Tibial artery (tissue), 4 donors: Measurements from ENCODE around the gene DLAT.
A peak's percentile ranks its signal among the peaks of the same experiment; 100 is the strongest.
"Not testable (repeated sequence)": the region's sequence is repeated elsewhere in the genome, so short reads cannot be mapped to it uniquely, and the experiment has no call there.

Experiments
- DNase-seq, 2 donors: peaks; one replicate each; pipeline ENCODE4 v3.0.0-alpha.2; 2019
- H3K27ac ChIP-seq, 2 donors: fragments of 200-600 bp; sonication (generic) in 1 of 2; 1 replicate in 1 of 2; 2 replicates in 1 of 2; pipeline ENCODE4 v1.5.1; 2018 to 2019; ENCODE audit warnings: mild to moderate bottlenecking in 1 of 2
- H3K27me3 ChIP-seq, 2 donors: fragments of 200-600 bp; sonication (generic) in 1 of 2; one replicate each; pipeline versions ENCODE4 v1.5.1 to v1.6.0; 2016 to 2019
- H3K36me3 ChIP-seq, 3 donors: fragments of 200-600 bp; sonication (generic) in 2 of 3; one replicate each; pipeline ENCODE4 v1.5.1; 2016 to 2019; ENCODE audit warnings: mild to moderate bottlenecking in 2 of 3
- H3K4me1 ChIP-seq, 4 donors: fragments of 200-600 bp; sonication (generic) in 2 of 4; 1 replicate in 3 of 4; 2 replicates in 1 of 4; pipeline ENCODE4 v1.5.1; 2016 to 2019
- H3K4me3 ChIP-seq, 2 donors: fragments of 200-600 bp; sonication (generic) in 1 of 2; 1 replicate in 1 of 2; 2 replicates in 1 of 2; pipeline ENCODE4 v1.5.1; 2018 to 2019; ENCODE audit warnings: mild to moderate bottlenecking in 2 of 2
- H3K9me3 ChIP-seq, 3 donors: fragments of 200-600 bp; sonication (generic) in 1 of 3; one replicate each; pipeline ENCODE4 v1.5.1; 2016 to 2019
- intact Hi-C: fragments of 100-400 bp; cut with DNase I; formaldehyde crosslinking; loops from one replicate; pipeline ENCODE4 v1.15.0; 2023; ENCODE audit warnings: low total_unique reads
- TF ChIP-seq, protein P1 (sequence below), 2 experiments: fragments of 200-600 bp in 1 of 2; fragments of 450-650 bp in 1 of 2; IDR thresholded peaks; one replicate each; pipeline ENCODE4 v1.5.1; 2017 to 2019; ENCODE audit warnings: antibody characterized with exemption in 2 of 2, mild to moderate bottlenecking in 1 of 2, moderate library complexity in 1 of 2

DLAT gene

DNA sequence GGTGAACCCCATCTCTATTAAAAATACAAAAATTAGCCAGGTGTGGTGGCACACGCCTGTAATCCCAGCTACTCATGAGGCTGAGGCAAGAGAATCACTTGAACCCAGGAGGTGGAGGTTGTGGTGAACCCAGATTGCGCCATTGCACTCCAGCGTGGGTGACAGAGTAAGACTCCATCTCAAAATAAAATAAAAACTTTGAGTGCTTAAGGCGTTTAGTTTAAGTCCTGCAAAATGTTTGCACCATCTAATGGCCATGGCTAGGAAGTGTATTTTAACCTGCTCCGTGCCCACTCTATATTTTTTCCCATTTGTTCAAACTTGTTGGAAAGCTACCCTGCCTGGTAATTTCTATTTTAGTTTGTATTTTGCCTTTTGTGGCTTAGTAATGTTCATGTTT lies 28.5 kb upstream of the DLAT start:
- not testable (repeated sequence) for H3K9me3 ChIP-seq, DNase-seq, H3K27me3 ChIP-seq, H3K4me3 ChIP-seq, H3K27ac ChIP-seq, H3K4me1 ChIP-seq
- H3K36me3 ChIP-seq = peaks cover 72 to 100% (median 99%) of the 10 kb centered on the region in 3 donors
- TF ChIP-seq, protein P1, sequence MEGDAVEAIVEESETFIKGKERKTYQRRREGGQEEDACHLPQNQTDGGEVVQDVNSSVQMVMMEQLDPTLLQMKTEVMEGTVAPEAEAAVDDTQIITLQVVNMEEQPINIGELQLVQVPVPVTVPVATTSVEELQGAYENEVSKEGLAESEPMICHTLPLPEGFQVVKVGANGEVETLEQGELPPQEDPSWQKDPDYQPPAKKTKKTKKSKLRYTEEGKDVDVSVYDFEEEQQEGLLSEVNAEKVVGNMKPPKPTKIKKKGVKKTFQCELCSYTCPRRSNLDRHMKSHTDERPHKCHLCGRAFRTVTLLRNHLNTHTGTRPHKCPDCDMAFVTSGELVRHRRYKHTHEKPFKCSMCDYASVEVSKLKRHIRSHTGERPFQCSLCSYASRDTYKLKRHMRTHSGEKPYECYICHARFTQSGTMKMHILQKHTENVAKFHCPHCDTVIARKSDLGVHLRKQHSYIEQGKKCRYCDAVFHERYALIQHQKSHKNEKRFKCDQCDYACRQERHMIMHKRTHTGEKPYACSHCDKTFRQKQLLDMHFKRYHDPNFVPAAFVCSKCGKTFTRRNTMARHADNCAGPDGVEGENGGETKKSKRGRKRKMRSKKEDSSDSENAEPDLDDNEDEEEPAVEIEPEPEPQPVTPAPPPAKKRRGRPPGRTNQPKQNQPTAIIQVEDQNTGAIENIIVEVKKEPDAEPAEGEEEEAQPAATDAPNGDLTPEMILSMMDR (IDR thresholded peaks at IDR 0.05) = peak; percentile 37 to 39
- intact Hi-C loops = loop anchor here (5.0 kb wide), 1 partner anchor 124 kb away; the partner anchor contains the start of gene ALG9

DNA sequence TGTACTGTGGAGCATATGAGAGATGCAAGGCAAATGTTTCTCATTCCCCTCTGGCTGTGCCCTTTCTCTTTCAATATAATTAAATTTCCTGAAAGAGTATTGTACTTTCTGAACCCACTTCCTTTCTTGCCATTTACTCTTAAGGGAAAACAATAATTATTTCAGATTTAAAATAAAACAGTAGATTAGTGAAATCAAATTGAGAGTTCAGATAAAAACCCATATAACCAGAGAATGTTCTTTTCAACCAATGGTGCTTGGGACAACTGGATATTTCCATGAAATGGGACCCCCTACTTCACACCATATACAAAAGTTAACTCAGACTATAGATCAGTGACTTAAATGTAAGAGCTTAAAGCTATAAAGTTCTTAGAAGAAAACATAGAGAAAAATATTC lies 26.1 kb upstream of the DLAT start:
- DNase-seq = no peak
- H3K9me3 ChIP-seq = no peaks in the 10 kb centered on the region
- no peaks in the 10 kb centered on the region for H3K27me3 ChIP-seq
- H3K36me3 ChIP-seq = peaks cover 70 to 100% (median 95%) of the 10 kb centered on the region in 3 donors
- no peak overlapping the region for H3K4me3 ChIP-seq
- TF ChIP-seq, protein P1 (IDR thresholded peaks at IDR 0.05) = no peak
- intact Hi-C loops = loop anchor here (5.0 kb wide), 1 partner anchor 127 kb away; the partner anchor contains the start of gene ALG9
- no peak overlapping the region for H3K27ac ChIP-seq
- H3K4me1 ChIP-seq = no peaks in the 10 kb centered on the region

DNA sequence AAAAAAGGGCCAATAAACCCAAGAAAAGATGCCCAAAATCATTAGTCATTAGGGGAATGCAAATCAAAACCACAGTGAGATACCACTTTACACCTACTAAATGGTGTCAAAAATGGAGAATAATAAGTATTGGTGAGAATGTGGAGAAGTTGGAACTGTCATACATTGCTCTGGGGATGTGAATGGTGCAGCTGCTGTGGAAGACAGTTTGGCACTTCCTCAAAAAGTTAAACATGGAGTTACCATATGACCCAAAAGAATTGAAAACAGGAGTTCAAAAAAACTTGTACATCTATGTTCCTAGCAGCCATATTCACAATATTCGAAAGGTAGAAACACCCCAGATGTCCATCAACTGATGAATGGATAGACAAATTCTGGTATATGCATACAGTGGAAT lies 24.5 kb upstream of the DLAT start:
- H3K36me3 ChIP-seq = peaks cover 68 to 99% (median 92%) of the 10 kb centered on the region in 3 donors
- no peaks in the 10 kb centered on the region for H3K4me1 ChIP-seq
- no peak for DNase-seq
- H3K9me3 ChIP-seq = no peaks in the 10 kb centered on the region
- H3K27me3 ChIP-seq = no peaks in the 10 kb centered on the region
- TF ChIP-seq, protein P1 (IDR thresholded peaks at IDR 0.05) = no peak
- intact Hi-C loops = no loop called here
- H3K27ac ChIP-seq = no peak overlapping the region
- H3K4me3 ChIP-seq = no peak overlapping the region

DNA sequence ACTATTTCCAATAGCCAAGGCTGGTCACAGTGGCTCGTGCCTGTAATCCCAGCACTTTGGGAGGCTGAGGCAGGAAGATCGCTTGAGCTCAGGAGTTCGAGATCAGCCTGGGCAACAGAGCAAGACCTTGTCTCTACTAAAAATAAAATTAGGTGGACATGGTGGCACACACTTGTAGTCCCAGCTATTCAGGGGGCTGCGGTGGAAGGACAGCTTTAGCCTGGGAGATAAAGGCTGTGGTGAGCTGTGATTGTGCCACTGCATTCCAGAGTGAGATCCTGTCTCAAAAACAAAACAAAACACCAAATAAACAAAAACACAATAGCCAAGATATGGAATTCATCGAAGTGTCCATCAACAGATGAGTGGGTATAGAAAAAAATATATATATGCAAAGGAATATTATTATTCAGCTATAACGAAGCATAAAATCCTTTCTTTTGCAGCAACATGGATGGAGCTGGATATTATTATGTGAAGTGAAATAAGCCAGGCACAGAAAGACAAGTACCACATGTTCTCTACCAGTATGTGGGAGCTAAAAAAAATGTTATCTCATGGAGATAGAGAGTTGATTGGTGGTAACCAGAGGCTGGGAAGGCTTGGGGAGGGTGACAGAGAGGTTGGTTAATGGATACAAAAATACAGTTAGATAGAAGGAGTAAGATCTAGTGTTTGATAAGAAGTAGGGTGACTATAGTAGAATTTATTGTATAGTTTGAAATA lies 22.6 kb upstream of the DLAT start:
- no peak for DNase-seq
- Histone ChIP-seq H3K9me3 (no peaks in the 10 kb centered on the region), H3K27me3 (no peaks in the 10 kb centered on the region), H3K27ac (no peak overlapping the region), H3K4me1 (no peaks in the 10 kb centered on the region), H3K36me3 (peaks cover 55 to 84% (median 72%) of the 10 kb centered on the region in 3 donors), H3K4me3 (no peak overlapping the region)
- intact Hi-C loops = no loop called here
- TF ChIP-seq, protein P1 (IDR thresholded peaks at IDR 0.05) = no peak

DNA sequence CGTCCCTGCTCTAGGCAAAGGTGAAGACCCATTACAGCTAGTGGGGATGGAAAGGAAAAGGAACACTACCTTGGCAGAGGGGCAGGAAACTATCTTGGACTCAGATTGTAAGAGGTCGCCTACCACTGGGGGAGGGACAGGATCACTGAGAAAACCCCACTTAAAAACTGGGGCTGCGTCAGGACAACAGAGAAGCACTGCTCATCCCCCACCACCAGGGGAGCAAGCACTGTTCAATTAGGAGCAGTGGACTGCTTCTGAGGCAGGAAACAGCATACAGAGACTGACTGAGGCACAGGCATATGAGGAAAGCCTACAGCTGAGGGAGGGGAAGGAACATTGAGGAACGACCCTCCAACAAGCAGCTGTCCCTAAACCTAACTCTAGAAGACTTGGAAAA lies 20.8 kb upstream of the DLAT start:
- intact Hi-C loops = no loop called here
- TF ChIP-seq, protein P1 (IDR thresholded peaks at IDR 0.05) = no peak
- Histone ChIP-seq H3K36me3 (peaks cover 41 to 66% (median 55%) of the 10 kb centered on the region in 3 donors), H3K27me3 (no peaks in the 10 kb centered on the region), H3K9me3 (no peaks in the 10 kb centered on the region), H3K4me3 (no peak overlapping the region), H3K4me1 (no peaks in the 10 kb centered on the region), H3K27ac (no peak overlapping the region)
- DNase-seq = no peak
